Sigmoid colon (tissue), 4 donors: ENCODE results near the gene PEAK1.

Experiments
- POLR2A ChIP-seq, 2 donors: fragments of 450-650 bp; IDR thresholded peaks; one replicate each; pipeline ENCODE4 v1.6.1; 2016; ENCODE audit warnings: antibody characterized with exemption in 2 of 2, mild to moderate bottlenecking in 2 of 2, moderate library complexity in 2 of 2
- POLR2AphosphoS5 ChIP-seq, 4 donors: sonication (generic); formaldehyde crosslinking; IDR thresholded peaks; one replicate each; pipeline ENCODE4 v1.6.1; 2017; ENCODE audit warnings: antibody characterized with exemption in 4 of 4

GRCh38 chr15:77409259-77410156 lies 10.4 kb downstream of the PEAK1 start:
- TF ChIP-seq POLR2A (IDR thresholded peaks at IDR 0.05) (no peak), POLR2AphosphoS5 (IDR thresholded peaks at IDR 0.05) (no peak)
